H9 (cell line): Measurements from ENCODE around the gene ZNF584. TPM values are rescaled to one million over a fixed set of nuclear protein-coding genes. Genes with fewer than 3 reads are reported as not detected.

ENCODE experiments used
- DNase-seq: peaks from one replicate; pipeline ENCODE4 v3.0.0-alpha.2; 2017
- H2AFZ ChIP-seq: one replicate; pipeline ENCODE4 v1.6.1; 2013; ENCODE audit warnings: mild to moderate bottlenecking, low read length, control low read depth, moderate library complexity
- H2AK5ac ChIP-seq: 2 replicates; pipeline ENCODE4 v1.6.1; 2013; ENCODE audit warnings: low read length, control low read depth, mixed read lengths; ENCODE audit not compliant: insufficient read length
- H2BK120ac ChIP-seq: one replicate; pipeline ENCODE4 v1.6.1; 2013; ENCODE audit warnings: low read depth, mild to moderate bottlenecking, low read length, control low read depth, inconsistent platforms; ENCODE audit not compliant: poor library complexity, severe bottlenecking
- H2BK12ac ChIP-seq: 2 replicates; pipeline ENCODE4 v1.6.1; 2013; ENCODE audit warnings: low read length, control low read depth, mixed read lengths, low read depth; ENCODE audit not compliant: insufficient read length
- H2BK15ac ChIP-seq: 2 replicates; pipeline ENCODE4 v1.6.1; 2013; ENCODE audit warnings: low read depth, low read length, control low read depth
- H2BK20ac ChIP-seq: one replicate; pipeline ENCODE4 v1.6.1; 2013; ENCODE audit warnings: low read depth, mild to moderate bottlenecking, low read length, control low read depth, inconsistent platforms; ENCODE audit not compliant: poor library complexity, severe bottlenecking
- H2BK5ac ChIP-seq: 2 replicates; pipeline ENCODE4 v1.6.1; 2013; ENCODE audit warnings: low read length, control low read depth, mixed read lengths; ENCODE audit not compliant: insufficient read length
- H3K14ac ChIP-seq: 2 replicates; pipeline ENCODE4 v1.6.1; 2013; ENCODE audit warnings: low read length, control low read depth; ENCODE audit not compliant: insufficient read depth
- H3K18ac ChIP-seq: 2 replicates; pipeline ENCODE4 v1.6.1; 2013; ENCODE audit warnings: low read depth, mild to moderate bottlenecking, mixed read lengths, low read length, control low read depth; ENCODE audit not compliant: insufficient read length
- H3K23ac ChIP-seq: 2 replicates; pipeline ENCODE4 v1.6.1; 2013; ENCODE audit warnings: low read length, control low read depth, mixed read lengths, low read depth; ENCODE audit not compliant: insufficient read length
- H3K23me2 ChIP-seq: 2 replicates; pipeline ENCODE4 v1.6.1; 2013; ENCODE audit warnings: low read depth, mild to moderate bottlenecking, mixed read lengths, low read length, control low read depth; ENCODE audit not compliant: insufficient read length, poor library complexity, severe bottlenecking
- H3K27ac ChIP-seq: 2 replicates; pipeline ENCODE4 v1.5.1; 2013; ENCODE audit warnings: low read length, control low read depth, mixed read lengths, low read depth; ENCODE audit not compliant: insufficient read length
- H3K27me3 ChIP-seq: 2 replicates; pipeline ENCODE4 v1.6.1; 2013; ENCODE audit warnings: low read length, control low read depth, inconsistent platforms; ENCODE audit not compliant: insufficient read depth
- H3K4ac ChIP-seq: 2 replicates; pipeline ENCODE4 v1.6.1; 2013; ENCODE audit warnings: low read depth, mild to moderate bottlenecking, control low read depth, inconsistent platforms, low read length, moderate library complexity
- H3K4me1 ChIP-seq: 2 replicates; pipeline ENCODE4 v1.6.1; 2013; ENCODE audit warnings: low read length, control low read depth, inconsistent platforms; ENCODE audit not compliant: insufficient read depth
- H3K4me2 ChIP-seq: 2 replicates; pipeline ENCODE4 v1.6.1; 2013; ENCODE audit warnings: low read length, control low read depth, mixed read lengths; ENCODE audit not compliant: insufficient read length, insufficient read depth
- H3K56ac ChIP-seq: 2 replicates; pipeline ENCODE4 v1.6.1; 2013; ENCODE audit warnings: low read depth, mild to moderate bottlenecking, mixed read lengths, low read length, control low read depth; ENCODE audit not compliant: insufficient read length
- H3K79me1 ChIP-seq: 2 replicates; pipeline ENCODE4 v1.6.1; 2013; ENCODE audit warnings: low read depth, mild to moderate bottlenecking, moderate library complexity, low read length, control low read depth, inconsistent platforms; ENCODE audit not compliant: insufficient read depth, poor library complexity, severe bottlenecking
- H3K79me2 ChIP-seq: 2 replicates; pipeline ENCODE4 v1.6.1; 2013; ENCODE audit warnings: low read length, control low read depth, inconsistent platforms; ENCODE audit not compliant: insufficient read depth
- H3K9ac ChIP-seq: 2 replicates; pipeline ENCODE4 v1.6.1; 2013; ENCODE audit warnings: low read length, control low read depth, mixed read lengths; ENCODE audit not compliant: insufficient read length; ENCODE audit errors: extremely low read depth
- H3K9me3 ChIP-seq: one replicate; pipeline ENCODE4 v1.6.1; 2013; ENCODE audit warnings: low read depth, low read length, inconsistent platforms; ENCODE audit not compliant: control insufficient read depth
- H3T11ph ChIP-seq: one replicate; pipeline ENCODE4 v1.6.1; 2013; ENCODE audit warnings: mild to moderate bottlenecking, low read length, control low read depth, inconsistent platforms
- H4K20me1 ChIP-seq: one replicate; pipeline ENCODE4 v1.6.1; 2013; ENCODE audit not compliant: control insufficient read depth, insufficient read length, insufficient read depth
- H4K5ac ChIP-seq: 2 replicates; pipeline ENCODE4 v1.6.1; 2013; ENCODE audit warnings: low read depth, mild to moderate bottlenecking, mixed read lengths, low read length, control low read depth; ENCODE audit not compliant: insufficient read length
- H4K8ac ChIP-seq: replicated peaks from 2 replicates; pipeline ENCODE4 v1.6.1; 2013; ENCODE audit warnings: low read length, control low read depth, mixed read lengths, low read depth; ENCODE audit not compliant: insufficient read length
- H4K91ac ChIP-seq: 2 replicates; pipeline ENCODE4 v1.6.1; 2013; ENCODE audit warnings: low read depth, mild to moderate bottlenecking, moderate library complexity, mixed read lengths, low read length, control low read depth; ENCODE audit not compliant: insufficient read length
- H3K27ac Mint-ChIP-seq, 3 experiments: 2 replicates in 2 of 3; 3 replicates in 1 of 3; pipeline ENCODE4 v1.8.0; 2020 to 2021; ENCODE audit warnings: mixed read lengths in 3 of 3, mild to moderate bottlenecking in 1 of 3, moderate library complexity in 1 of 3
- H3K27me3 Mint-ChIP-seq: 2 replicates; pipeline ENCODE4 v1.8.0; 2021; ENCODE audit warnings: low read depth, mild to moderate bottlenecking, moderate library complexity, mixed read lengths
- H3K36me3 Mint-ChIP-seq, 3 experiments: 2 replicates in 2 of 3; 3 replicates in 1 of 3; pipeline ENCODE4 v1.8.0; 2020 to 2021; ENCODE audit warnings: low read depth in 3 of 3, mixed read lengths in 3 of 3; ENCODE audit not compliant: insufficient read depth in 1 of 3
- H3K4me1 Mint-ChIP-seq, 2 experiments: 2 replicates each; pipeline ENCODE4 v1.8.0; 2020; ENCODE audit warnings: mixed read lengths in 2 of 2
- H3K4me3 Mint-ChIP-seq, 2 experiments: 2 replicates in 1 of 2; 3 replicates in 1 of 2; pipeline ENCODE4 v1.8.0; 2020 to 2021; ENCODE audit warnings: mild to moderate bottlenecking in 2 of 2, mixed read lengths in 2 of 2, moderate library complexity in 1 of 2
- H3K9me3 Mint-ChIP-seq, 2 experiments: 2 replicates in 1 of 2; 3 replicates in 1 of 2; pipeline ENCODE4 v1.8.0; 2020; ENCODE audit warnings: mild to moderate bottlenecking in 2 of 2, mixed read lengths in 2 of 2, moderate library complexity in 1 of 2
- WGBS: extraction: QIAGEN DNeasy Blood & Tissue Kit; methylation state at CpG from one replicate; pipeline ENCODE4 v1.1.7; 2013; ENCODE audit warnings: missing lambda C conversion rate, low lambda C conversion rate, mixed read lengths; ENCODE audit not compliant: insufficient read length; ENCODE audit errors: extremely low coverage; 5-methylcytosine and 5-hydroxymethylcytosine counted together
- total RNA-seq: library from RNA; stranded (reverse); gene quantifications from 2 replicates; pipeline ENCODE4 v1.2.1, GENCODE V29; 2021
- TF ChIP-seq, protein P1 (sequence below): fragments of 200-600 bp; sonication (generic); conservative IDR thresholded peaks from 3 replicates; pipeline ENCODE4 v1.8.0; 2021; ENCODE audit warnings: antibody characterized with exemption, mild to moderate bottlenecking

ZNF584 gene
- total RNA-seq, 1 experiment from 2014 or later, result 7.4 TPM

DNA sequence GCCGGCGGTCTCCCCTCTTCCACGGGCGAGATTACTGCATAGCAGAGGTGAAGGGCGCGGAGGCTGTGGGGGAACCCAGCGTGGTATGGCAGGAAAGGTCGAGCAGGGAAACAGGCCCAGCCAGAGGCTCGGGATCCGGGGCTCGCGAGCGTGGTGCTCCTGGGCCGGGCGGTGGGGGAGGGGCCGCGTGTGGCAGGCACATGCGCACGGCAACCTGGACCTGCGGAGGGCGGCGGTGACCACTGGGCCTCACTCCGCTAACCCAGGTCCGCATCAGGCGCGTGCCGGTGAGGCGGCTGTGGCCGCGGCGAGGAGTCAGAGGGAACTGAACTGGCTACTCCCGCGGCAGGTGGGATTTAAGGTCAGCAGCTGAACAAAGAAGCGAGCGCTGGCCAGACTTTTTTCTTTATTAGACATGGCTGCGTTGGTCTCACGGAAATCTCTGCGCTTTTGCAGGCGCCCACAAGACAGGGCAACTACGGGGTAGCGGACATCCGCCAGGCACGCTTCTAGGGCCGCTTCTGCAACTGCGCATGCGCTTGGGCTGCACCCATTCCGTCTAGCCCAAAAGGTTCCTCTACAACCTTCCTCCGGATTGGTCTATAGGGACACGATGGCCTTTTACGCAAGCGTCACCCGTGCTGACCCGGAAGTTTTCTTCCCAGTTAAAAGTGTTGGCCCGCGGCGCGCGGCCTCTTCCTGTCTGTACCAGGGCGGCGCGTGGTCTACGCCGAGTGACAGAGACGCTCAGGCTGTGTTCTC is 21.7 kb upstream of the ZNF584 start, which contains the start of gene RPS5:
Gene RPS5, plus strand, starts transcription at position 694 of the 762 bp plus-strand sequence. CDS start 869 bp downstream, outside the sequence.
- H3K4me1 Mint-ChIP-seq, result peaks cover 22 to 33% of the 10 kb centered on the region in 2 experiments
- H3K27me3 ChIP-seq, result no peaks in the 10 kb centered on the region
- H3K23me2 ChIP-seq, result peaks cover 7% of the 10 kb centered on the region
- H3K4me1 ChIP-seq, result peaks cover 4% of the 10 kb centered on the region; the same call in 1 of the 2 replicates
- no peak within 1 kb of the TSS for H2BK20ac ChIP-seq
- H2AFZ ChIP-seq, result no peak within 1 kb of the TSS
- TF ChIP-seq, protein P1, sequence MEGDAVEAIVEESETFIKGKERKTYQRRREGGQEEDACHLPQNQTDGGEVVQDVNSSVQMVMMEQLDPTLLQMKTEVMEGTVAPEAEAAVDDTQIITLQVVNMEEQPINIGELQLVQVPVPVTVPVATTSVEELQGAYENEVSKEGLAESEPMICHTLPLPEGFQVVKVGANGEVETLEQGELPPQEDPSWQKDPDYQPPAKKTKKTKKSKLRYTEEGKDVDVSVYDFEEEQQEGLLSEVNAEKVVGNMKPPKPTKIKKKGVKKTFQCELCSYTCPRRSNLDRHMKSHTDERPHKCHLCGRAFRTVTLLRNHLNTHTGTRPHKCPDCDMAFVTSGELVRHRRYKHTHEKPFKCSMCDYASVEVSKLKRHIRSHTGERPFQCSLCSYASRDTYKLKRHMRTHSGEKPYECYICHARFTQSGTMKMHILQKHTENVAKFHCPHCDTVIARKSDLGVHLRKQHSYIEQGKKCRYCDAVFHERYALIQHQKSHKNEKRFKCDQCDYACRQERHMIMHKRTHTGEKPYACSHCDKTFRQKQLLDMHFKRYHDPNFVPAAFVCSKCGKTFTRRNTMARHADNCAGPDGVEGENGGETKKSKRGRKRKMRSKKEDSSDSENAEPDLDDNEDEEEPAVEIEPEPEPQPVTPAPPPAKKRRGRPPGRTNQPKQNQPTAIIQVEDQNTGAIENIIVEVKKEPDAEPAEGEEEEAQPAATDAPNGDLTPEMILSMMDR, result no peak
- no peaks in the 10 kb centered on the region for H3K9me3 ChIP-seq
- no peak within 1 kb of the TSS for H4K8ac ChIP-seq
- peak within 1 kb of the TSS; percentile 95 to 99 (median 98) for H3K27ac Mint-ChIP-seq
- peak within 1 kb of the TSS; percentile 1; the same call in 1 of the 2 replicates for H3K4ac ChIP-seq
- H2BK120ac ChIP-seq, result no peak within 1 kb of the TSS
- peak within 1 kb of the TSS; percentile 95 to 99 for H3K4me3 Mint-ChIP-seq
- DNase-seq, result peak; percentile 98
- peak within 1 kb of the TSS; percentile 85 for H3K9ac ChIP-seq
- no CpG with 5 or more reads among the region's 64 CpGs for WGBS
- H3T11ph ChIP-seq, result no peak within 1 kb of the TSS
- H2BK15ac ChIP-seq, result no peak within 1 kb of the TSS
- peaks cover 10% of the 10 kb centered on the region; the same call in 1 of the 2 replicates for H3K79me2 ChIP-seq
- H4K91ac ChIP-seq, result no peak within 1 kb of the TSS
- no peaks in the 10 kb centered on the region for H3K79me1 ChIP-seq
- H4K20me1 ChIP-seq, result no peaks in the 10 kb centered on the region
- no peak within 1 kb of the TSS for H2BK12ac ChIP-seq
- no peaks in the 10 kb centered on the region for H3K9me3 Mint-ChIP-seq
- peaks cover 33 to 40% (median 36%) of the 10 kb centered on the region in 3 experiments for H3K36me3 Mint-ChIP-seq
- H2BK5ac ChIP-seq, result no peak within 1 kb of the TSS
- H3K27me3 Mint-ChIP-seq, result no peaks in the 10 kb centered on the region
- H2AK5ac ChIP-seq, result no peak within 1 kb of the TSS
- peak within 1 kb of the TSS; percentile 93 for H3K14ac ChIP-seq
- H3K18ac ChIP-seq, result peak within 1 kb of the TSS; percentile 92
- H3K27ac ChIP-seq, result peak within 1 kb of the TSS; percentile 42
- no peak within 1 kb of the TSS for H3K56ac ChIP-seq
- no peak within 1 kb of the TSS for H4K5ac ChIP-seq
- H3K4me2 ChIP-seq, result peak within 1 kb of the TSS; percentile 94
- no peak within 1 kb of the TSS for H3K23ac ChIP-seq
